Measurements from ENCODE around the gene OPN4.

OPN4 gene

DNA sequence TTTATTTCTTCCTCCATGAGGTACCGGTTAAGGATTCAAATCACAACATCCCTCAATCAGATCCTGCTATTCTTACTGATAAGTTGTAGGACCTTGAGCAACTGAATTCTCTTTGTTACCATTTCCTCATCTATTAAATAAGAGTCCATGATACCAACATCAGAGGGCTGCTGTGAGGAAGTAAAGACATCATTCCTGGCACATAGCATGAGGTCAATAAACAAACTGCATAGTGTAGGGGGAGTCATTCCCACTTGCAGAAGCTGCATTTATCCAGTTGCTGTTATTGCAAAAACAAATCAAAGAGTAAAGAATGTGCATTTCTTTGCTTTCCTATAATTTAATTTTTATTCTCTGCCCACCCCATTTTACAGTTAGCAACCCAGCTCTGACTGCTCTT, 50.8 kb downstream of the OPN4 start:
- no peak for DNase-seq

DNA sequence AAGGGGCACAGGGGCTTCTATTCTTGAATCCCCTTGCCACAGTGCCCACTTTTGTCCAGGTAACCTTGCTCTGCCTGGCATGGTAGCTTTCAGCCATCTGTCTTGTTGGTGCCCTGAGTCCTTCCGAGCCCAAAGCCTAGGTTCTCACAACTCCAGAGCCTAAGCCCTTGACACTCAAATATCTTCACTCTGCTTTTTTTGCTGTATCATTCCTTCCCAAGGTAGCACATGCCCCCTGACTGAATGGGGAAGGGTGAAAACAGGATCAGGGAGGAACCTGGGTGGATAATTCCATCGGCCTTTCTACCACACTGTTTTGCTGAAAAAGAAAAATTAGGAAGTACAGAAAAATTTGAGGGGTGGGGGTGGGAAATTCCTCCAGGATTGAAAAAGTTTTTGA, 51.6 kb downstream of the OPN4 start:
- DNase-seq: no peak

- no peak for DNase-seq
Observed at GRCh38 chr10:86706401-86706841, 52.1 kb downstream of the OPN4 start.

DNA sequence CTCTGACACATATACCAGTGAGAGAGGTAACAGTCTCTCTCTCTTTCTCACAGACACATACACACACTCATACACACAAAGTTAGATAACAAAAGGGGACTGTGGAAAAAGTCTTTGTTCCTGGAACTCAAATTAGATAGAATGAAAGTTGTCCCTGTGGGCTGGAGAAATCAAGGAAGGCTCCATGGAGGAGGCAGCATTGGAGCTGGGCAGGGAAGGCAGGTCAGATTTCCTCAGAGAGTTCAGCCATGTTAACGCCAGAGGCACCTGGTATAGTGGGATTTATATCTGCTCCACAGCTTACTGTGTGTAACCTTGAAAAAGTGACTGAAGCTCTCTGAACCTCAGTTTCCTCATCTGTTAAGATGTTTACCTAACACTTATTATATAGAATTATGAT, 52.6 kb downstream of the OPN4 start:
- no peak for DNase-seq

- DNase-seq: no peak
Observed at GRCh38 chr10:86707505-86707904, 53.2 kb downstream of the OPN4 start.

DNA sequence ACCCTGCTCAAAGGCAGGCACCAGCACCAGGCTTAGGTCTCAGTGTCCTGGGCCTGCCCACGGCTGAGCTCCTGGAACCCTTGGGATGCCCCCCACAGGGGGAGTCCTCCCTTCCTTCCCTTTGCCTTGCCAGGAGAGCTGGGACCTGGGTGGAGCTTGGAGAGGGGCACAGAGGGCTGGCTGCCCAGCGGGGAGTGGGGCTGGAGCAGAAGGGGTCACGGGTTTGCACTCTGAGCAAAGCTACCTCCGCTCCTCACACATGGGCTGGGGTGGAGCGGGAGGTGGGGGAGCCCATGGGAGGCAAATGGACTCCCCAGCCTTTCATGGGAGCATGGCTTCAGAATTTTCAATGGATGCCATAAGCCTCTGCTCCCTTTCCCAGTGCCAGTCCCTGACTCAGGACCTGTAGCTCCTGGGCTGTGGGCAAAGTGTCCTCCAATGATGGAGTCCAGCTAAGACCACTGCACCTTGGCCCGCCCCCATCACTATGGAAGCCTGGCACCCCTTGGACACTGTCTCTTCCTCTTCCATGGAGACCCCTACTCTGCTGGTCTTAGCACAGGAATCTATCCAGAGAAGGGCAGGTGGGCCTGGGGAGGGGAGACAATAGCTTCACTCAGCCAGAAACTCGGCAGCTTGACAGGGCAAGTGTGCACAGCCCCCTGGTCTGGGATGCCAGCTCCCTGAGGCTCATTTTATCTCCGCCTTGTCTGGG, 53.9 kb downstream of the OPN4 start:
- DNase-seq: no peak

DNA sequence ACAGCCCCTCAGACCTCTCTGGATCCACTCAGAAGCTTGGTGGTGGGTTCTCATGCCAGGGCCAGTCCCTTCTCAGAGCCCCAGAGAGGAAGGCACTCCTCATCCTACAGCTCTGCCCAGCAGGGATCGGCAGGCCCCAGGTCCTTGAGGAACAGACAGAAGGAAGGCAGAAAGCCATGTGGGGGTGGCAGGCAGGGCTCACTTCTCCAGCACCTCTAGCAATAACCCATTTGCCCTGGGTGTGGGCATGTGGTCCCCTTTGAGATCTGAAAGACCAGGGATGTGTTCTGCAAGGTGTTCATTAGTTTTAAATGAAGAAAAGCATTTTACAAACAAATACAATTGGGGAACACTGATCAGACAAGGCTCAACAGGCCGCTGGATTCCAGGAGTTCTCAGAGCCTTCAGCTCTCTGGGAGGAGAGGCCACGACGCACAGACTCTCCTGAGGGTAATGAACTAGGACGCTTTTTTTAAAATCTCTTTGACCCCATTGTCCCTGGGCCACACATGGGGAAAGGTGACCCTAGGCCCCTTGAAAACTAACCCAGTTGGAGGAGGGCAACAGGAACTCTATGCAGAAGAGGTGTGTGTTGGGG, 54.5 kb downstream of the OPN4 start:
- DNase-seq: no peak

GRCh38 chr10:86709396-86710185, 55.2 kb downstream of the OPN4 start:
- DNase-seq: no peak

DNA sequence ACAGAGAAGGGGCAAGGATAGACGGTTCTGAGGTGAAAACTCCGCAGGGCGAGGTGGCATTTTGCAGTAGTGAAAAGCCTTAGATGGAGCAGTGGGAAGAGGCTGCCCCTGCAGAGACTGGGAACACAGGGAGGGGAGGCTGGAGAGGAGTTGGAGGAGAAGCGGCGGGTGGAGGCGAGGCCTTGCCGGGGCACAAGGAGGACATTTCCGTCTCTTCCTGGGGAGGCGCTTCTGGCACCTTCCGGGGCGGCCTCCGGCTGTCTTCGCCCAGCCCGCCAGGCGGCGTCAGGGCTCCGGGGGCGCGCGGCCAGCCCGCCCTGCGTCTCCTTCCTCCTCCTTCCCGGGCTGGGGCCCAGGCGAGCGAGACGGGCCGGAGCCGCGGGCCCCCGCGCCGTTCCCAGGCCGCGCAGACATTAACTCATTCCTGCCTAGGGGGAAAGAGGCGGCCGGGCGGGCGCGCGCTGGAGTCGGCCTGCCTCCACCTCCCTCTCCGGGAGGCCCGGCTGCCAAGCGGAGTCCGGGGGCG, 56.7 kb downstream of the OPN4 start:
- DNase-seq: peak; percentile 83 to 85

GRCh38 chr10:86711513-86712316, 57.4 kb downstream of the OPN4 start:
- DNase-seq: peak; percentile 27 to 42

GRCh38 chr10:86712317-86712707, 58.0 kb downstream of the OPN4 start:
- DNase-seq: no peak

DNA sequence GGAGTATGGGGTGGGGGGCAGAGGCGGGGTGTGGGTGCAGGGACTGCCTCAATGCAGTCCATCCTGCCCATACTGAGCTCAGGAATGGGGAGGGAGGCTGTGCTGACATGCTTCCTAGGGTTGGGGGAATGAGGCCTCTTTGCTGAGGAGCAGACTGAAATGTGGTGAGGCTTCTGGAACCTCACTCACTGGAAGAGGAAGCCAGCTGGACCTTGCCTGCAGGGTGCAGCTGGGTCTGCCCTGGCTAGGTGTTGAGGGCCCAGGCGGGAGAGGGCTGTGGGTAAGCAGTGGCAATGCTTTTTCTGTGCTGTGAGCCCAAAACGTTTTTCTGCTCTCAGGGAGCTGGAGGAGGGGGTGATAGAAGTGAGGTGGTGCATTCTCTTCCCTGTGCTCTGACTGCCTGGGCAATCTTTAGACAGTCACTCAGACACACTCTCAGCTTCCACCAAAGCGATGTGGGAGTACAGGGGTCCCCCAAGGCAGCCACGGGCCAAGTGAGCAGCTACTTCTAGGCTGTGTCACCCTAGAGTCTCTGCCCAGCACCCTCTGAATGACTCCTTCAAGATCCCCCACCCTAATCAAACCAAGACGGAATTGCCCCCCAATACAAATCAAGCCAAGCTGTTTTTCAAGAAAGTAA, 60.9 kb downstream of the OPN4 start:
- DNase-seq: no peak

GRCh38 chr10:86715836-86716235, 61.5 kb downstream of the OPN4 start:
- DNase-seq: no peak

Data from Kasumi-1 (cell line).